Mesenchymal stem cell (in vitro differentiated cells and primary cell): ENCODE results near the gene CEP72.

Source experiments
- DNase-seq: peaks from one replicate; pipeline ENCODE4 v3.0.0-alpha.2; 2013
- H2AFZ ChIP-seq: one replicate; pipeline ENCODE4 v1.6.1; 2013; ENCODE audit warnings: low read depth, mild to moderate bottlenecking, control low read depth, inconsistent platforms, low read length, moderate library complexity
- H2AK5ac ChIP-seq: 2 replicates; pipeline ENCODE4 v1.6.1; 2013; ENCODE audit warnings: low read length, moderate library complexity, mild to moderate bottlenecking, inconsistent platforms; ENCODE audit not compliant: severe bottlenecking
- H2BK120ac ChIP-seq: one replicate; pipeline ENCODE4 v1.6.1; 2013; ENCODE audit warnings: low read depth, mild to moderate bottlenecking, inconsistent platforms, low read length, moderate library complexity
- H2BK12ac ChIP-seq, 2 experiments: one replicate each; pipeline ENCODE4 v1.6.1; 2013; ENCODE audit warnings: inconsistent platforms in 2 of 2, low read length in 2 of 2, mild to moderate bottlenecking in 2 of 2, moderate library complexity in 2 of 2, control low read depth in 1 of 2
- H2BK15ac ChIP-seq: one replicate; pipeline ENCODE4 v1.6.1; 2013; ENCODE audit warnings: mild to moderate bottlenecking, low read depth, inconsistent platforms; ENCODE audit not compliant: poor library complexity, severe bottlenecking
- H2BK5ac ChIP-seq: 2 replicates; pipeline ENCODE4 v1.6.1; 2013; ENCODE audit warnings: low read depth, mild to moderate bottlenecking, low read length, control low read depth, inconsistent platforms; ENCODE audit not compliant: poor library complexity, severe bottlenecking
- H3K14ac ChIP-seq, 2 experiments: one replicate each; pipeline ENCODE4 v1.6.1; 2013; ENCODE audit warnings: inconsistent platforms in 2 of 2, low read length in 2 of 2, control low read depth in 1 of 2, mild to moderate bottlenecking in 1 of 2, moderate library complexity in 1 of 2
- H3K18ac ChIP-seq, 2 experiments: one replicate each; pipeline ENCODE4 v1.6.1; 2013; ENCODE audit warnings: inconsistent platforms in 2 of 2, low read length in 2 of 2, control low read depth in 1 of 2, low read depth in 1 of 2, mild to moderate bottlenecking in 1 of 2
- H3K23ac ChIP-seq, 2 experiments: one replicate each; pipeline ENCODE4 v1.6.1; 2013; ENCODE audit warnings: inconsistent platforms in 2 of 2, low read length in 2 of 2, mild to moderate bottlenecking in 2 of 2, moderate library complexity in 2 of 2, control low read depth in 1 of 2
- H3K27ac ChIP-seq: 2 replicates; pipeline ENCODE4 v1.5.1; 2013; ENCODE audit warnings: mild to moderate bottlenecking, moderate library complexity, low read length, control low read depth, inconsistent platforms; ENCODE audit not compliant: poor library complexity, severe bottlenecking
- H3K27me3 ChIP-seq, 2 experiments: 2 replicates each; pipeline versions ENCODE4 v1.6.1 to v1.7.0; 2013; ENCODE audit warnings: low read length in 2 of 2, mild to moderate bottlenecking in 2 of 2, moderate library complexity in 2 of 2, control low read depth in 1 of 2, inconsistent platforms in 1 of 2; ENCODE audit not compliant: control insufficient read depth in 1 of 2, insufficient read depth in 1 of 2
- H3K36me3 ChIP-seq, 2 experiments: 2 replicates each; pipeline versions ENCODE4 v1.6.1 to v1.7.0; 2013; ENCODE audit warnings: low read length in 2 of 2, control low read depth in 1 of 2, inconsistent platforms in 1 of 2, low read depth in 1 of 2, mild to moderate bottlenecking in 1 of 2; ENCODE audit not compliant: insufficient read depth in 2 of 2, control insufficient read depth in 1 of 2
- H3K4ac ChIP-seq, 2 experiments: one replicate each; pipeline ENCODE4 v1.6.1; 2013; ENCODE audit warnings: inconsistent platforms in 2 of 2, low read length in 2 of 2, mild to moderate bottlenecking in 2 of 2, moderate library complexity in 2 of 2, control low read depth in 1 of 2, low read depth in 1 of 2
- H3K4me1 ChIP-seq: 2 replicates; pipeline ENCODE4 v1.6.1; 2013; ENCODE audit warnings: low read depth, low read length, control low read depth; ENCODE audit not compliant: control insufficient read depth, insufficient read depth
- H3K4me2 ChIP-seq: 2 replicates; pipeline ENCODE4 v1.6.1; 2013; ENCODE audit warnings: low read length, mild to moderate bottlenecking, inconsistent platforms; ENCODE audit not compliant: poor library complexity, severe bottlenecking
- H3K4me3 ChIP-seq, 2 experiments: 2 replicates each; pipeline versions ENCODE4 v1.5.1 to v1.7.0; 2013; ENCODE audit warnings: low read length in 2 of 2, mild to moderate bottlenecking in 2 of 2, control low read depth in 1 of 2, low read depth in 1 of 2; ENCODE audit not compliant: insufficient read depth in 1 of 2
- H3K79me1 ChIP-seq: replicated peaks from 2 replicates; pipeline ENCODE4 v1.6.1; 2013; ENCODE audit warnings: mild to moderate bottlenecking, control low read depth, low read length, inconsistent platforms; ENCODE audit not compliant: poor library complexity, severe bottlenecking
- H3K9ac ChIP-seq: 2 replicates; pipeline ENCODE4 v1.7.0; 2013; ENCODE audit warnings: mild to moderate bottlenecking, low read length, moderate library complexity
- H3K9me3 ChIP-seq: 2 replicates; pipeline ENCODE4 v1.7.0; 2013; ENCODE audit warnings: mild to moderate bottlenecking, low read length; ENCODE audit not compliant: control insufficient read depth
- H4K8ac ChIP-seq: one replicate; pipeline ENCODE4 v1.6.1; 2013; ENCODE audit warnings: inconsistent platforms, mild to moderate bottlenecking, low read length, moderate library complexity
- H4K91ac ChIP-seq: one replicate; pipeline ENCODE4 v1.6.1; 2013; ENCODE audit warnings: mild to moderate bottlenecking, low read length, inconsistent platforms
- WGBS: methylation state at CpG from one replicate; pipeline ENCODE4 v1.1.7; 2013; ENCODE audit warnings: mixed read lengths; 5-methylcytosine and 5-hydroxymethylcytosine counted together

CEP72 gene

GRCh38 chr5:641331-641765 lies 29.2 kb downstream of the CEP72 start:
- no peak overlapping the region for H3K4me2 ChIP-seq
- no peak overlapping the region for H3K14ac ChIP-seq
- peaks cover 21 to 84% of the 10 kb centered on the region in 2 experiments for H3K36me3 ChIP-seq
- H2AK5ac ChIP-seq: no peak overlapping the region
- no peak overlapping the region for H2BK15ac ChIP-seq
- WGBS: 89% methylated on average over 14 of the region's 14 CpGs
- no peak overlapping the region for H3K23ac ChIP-seq
- no peak overlapping the region for H2BK120ac ChIP-seq
- no peak overlapping the region for H3K4me3 ChIP-seq
- no peaks in the 10 kb centered on the region for H3K27me3 ChIP-seq
- peaks cover 8% of the 10 kb centered on the region for H3K79me1 ChIP-seq
- H3K9ac ChIP-seq: no peak overlapping the region
- no peaks in the 10 kb centered on the region for H3K9me3 ChIP-seq
- no peaks in the 10 kb centered on the region for H3K4me1 ChIP-seq
- H3K4ac ChIP-seq: no peak overlapping the region
- H4K91ac ChIP-seq: no peak overlapping the region
- no peak overlapping the region for H2BK5ac ChIP-seq
- no peak overlapping the region for H3K27ac ChIP-seq
- H2BK12ac ChIP-seq: no peak overlapping the region
- no peak overlapping the region for H2AFZ ChIP-seq
- DNase-seq: no peak
- no peak overlapping the region for H4K8ac ChIP-seq
- no peak overlapping the region for H3K18ac ChIP-seq

DNA sequence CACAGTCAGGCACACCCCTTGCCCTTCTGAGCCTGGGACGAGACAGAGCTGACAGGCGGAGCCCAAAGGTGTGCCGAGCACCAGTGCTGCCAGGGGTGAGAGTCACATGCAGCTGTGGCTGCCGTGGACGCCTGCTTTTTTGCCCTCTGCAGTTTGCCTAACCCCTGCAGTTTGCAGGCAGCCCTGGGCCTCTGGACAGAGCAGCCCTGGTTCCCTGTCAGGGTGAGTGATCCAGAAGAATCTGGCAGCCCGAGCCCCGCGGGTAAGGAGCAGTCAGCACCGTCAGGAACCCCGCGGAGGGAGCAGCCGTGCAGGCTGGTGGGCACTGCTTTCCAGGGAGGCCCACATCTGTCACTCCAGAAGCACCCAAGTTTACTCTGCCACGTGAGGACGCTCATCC lies 30.3 kb downstream of the CEP72 start:
- H3K18ac ChIP-seq: no peak overlapping the region
- no peak overlapping the region for H2BK5ac ChIP-seq
- WGBS: 96% methylated on average over 14 of the region's 14 CpGs
- H2BK12ac ChIP-seq: no peak overlapping the region
- H2BK120ac ChIP-seq: no peak overlapping the region
- H3K36me3 ChIP-seq: peaks cover 17 to 86% of the 10 kb centered on the region in 2 experiments
- H2AFZ ChIP-seq: no peak overlapping the region
- no peak overlapping the region for H3K9ac ChIP-seq
- H3K4me2 ChIP-seq: no peak overlapping the region
- peaks cover 19% of the 10 kb centered on the region for H3K79me1 ChIP-seq
- H3K27ac ChIP-seq: no peak overlapping the region
- no peaks in the 10 kb centered on the region for H3K9me3 ChIP-seq
- no peak overlapping the region for H3K23ac ChIP-seq
- H4K8ac ChIP-seq: no peak overlapping the region
- H2AK5ac ChIP-seq: no peak overlapping the region
- peak overlapping the region in 1 of 2 experiments; percentile 11 for H3K4me3 ChIP-seq
- H3K4ac ChIP-seq: no peak overlapping the region
- no peaks in the 10 kb centered on the region for H3K4me1 ChIP-seq
- no peak overlapping the region for H2BK15ac ChIP-seq
- H3K27me3 ChIP-seq: no peaks in the 10 kb centered on the region
- DNase-seq: no peak
- H3K14ac ChIP-seq: no peak overlapping the region
- no peak overlapping the region for H4K91ac ChIP-seq

DNA sequence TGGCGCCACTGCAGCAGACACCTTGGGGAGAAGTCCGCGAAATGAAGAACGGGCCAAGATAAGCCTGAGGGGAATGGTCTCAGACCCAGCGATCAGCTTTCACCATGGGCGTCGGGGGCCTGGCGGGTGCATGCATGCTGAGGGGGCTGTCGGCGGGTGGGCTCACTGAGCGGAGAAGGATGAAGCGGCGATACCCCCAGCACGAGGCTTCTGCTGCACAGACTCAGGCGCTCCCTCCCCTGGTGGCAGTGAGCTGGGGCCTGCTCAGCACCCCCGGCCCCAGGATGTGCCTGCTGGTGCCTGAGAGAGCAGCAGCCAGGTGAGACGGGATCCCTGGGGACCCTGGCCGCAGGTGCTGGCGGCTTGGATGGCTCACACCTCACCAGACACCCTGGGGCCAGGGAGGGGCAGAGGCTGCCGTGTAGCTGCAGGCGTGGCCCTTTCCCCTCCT lies 31.2 kb downstream of the CEP72 start:
- 95% methylated on average over 21 of the region's 21 CpGs for WGBS

DNA sequence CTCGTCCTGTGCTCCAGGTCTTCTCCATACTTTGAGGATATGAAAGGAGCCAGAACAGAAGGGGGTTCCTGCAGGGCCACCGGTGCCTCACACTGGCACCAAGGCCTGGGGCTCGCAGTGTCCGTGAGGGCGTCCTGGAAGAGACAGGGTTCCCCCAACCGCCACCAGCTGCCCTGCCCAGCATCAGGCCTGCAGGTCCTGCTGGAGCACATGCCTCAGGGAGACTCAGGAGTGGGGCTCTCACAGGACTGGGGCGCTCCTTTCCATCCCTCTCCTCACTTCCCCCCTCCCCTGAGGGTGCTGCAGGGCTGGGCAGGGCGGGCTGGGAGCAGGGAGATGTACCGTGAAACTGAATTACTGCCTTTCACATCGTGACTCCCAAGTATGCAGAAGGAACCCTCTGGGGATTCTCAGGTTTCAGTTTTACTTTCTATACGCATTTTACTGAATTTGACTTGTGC lies 31.7 kb downstream of the CEP72 start:
- Histone ChIP-seq H3K9ac (no peak overlapping the region), H3K36me3 (peaks cover 19 to 79% of the 10 kb centered on the region in 2 experiments), H3K9me3 (no peaks in the 10 kb centered on the region), H3K79me1 (peaks cover 19% of the 10 kb centered on the region), H2AFZ (no peak overlapping the region), H3K27me3 (no peaks in the 10 kb centered on the region), H2BK5ac (no peak overlapping the region), H4K91ac (no peak overlapping the region), H3K23ac (no peak overlapping the region), H2AK5ac (no peak overlapping the region), H3K27ac (no peak overlapping the region), H3K4me2 (no peak overlapping the region), H2BK15ac (no peak overlapping the region), H3K4ac (no peak overlapping the region), H2BK120ac (no peak overlapping the region), H3K14ac (no peak overlapping the region), H4K8ac (no peak overlapping the region), H3K4me1 (no peaks in the 10 kb centered on the region), H2BK12ac (no peak overlapping the region), H3K18ac (no peak overlapping the region), H3K4me3 (no peak overlapping the region)
- WGBS: 94% methylated on average over 11 of the region's 11 CpGs
- no peak for DNase-seq

More for the DNA sequence above, 31.2 kb downstream of the CEP72 start:
- no peak overlapping the region for H3K9ac ChIP-seq
- no peak overlapping the region for H2BK15ac ChIP-seq
- DNase-seq: no peak
- no peak overlapping the region for H4K8ac ChIP-seq
- no peak overlapping the region for H2AFZ ChIP-seq
- H3K4me1 ChIP-seq: no peaks in the 10 kb centered on the region
- H3K79me1 ChIP-seq: peaks cover 19% of the 10 kb centered on the region
- H2AK5ac ChIP-seq: no peak overlapping the region
- H3K9me3 ChIP-seq: no peaks in the 10 kb centered on the region
- H3K4me2 ChIP-seq: no peak overlapping the region
- H2BK12ac ChIP-seq: no peak overlapping the region
- H4K91ac ChIP-seq: no peak overlapping the region
- peaks cover 19 to 83% of the 10 kb centered on the region in 2 experiments for H3K36me3 ChIP-seq
- H2BK120ac ChIP-seq: no peak overlapping the region
- H3K4ac ChIP-seq: no peak overlapping the region
- no peak overlapping the region for H3K4me3 ChIP-seq
- H2BK5ac ChIP-seq: no peak overlapping the region
- H3K27me3 ChIP-seq: no peaks in the 10 kb centered on the region
- no peak overlapping the region for H3K27ac ChIP-seq
- no peak overlapping the region for H3K14ac ChIP-seq
- no peak overlapping the region for H3K23ac ChIP-seq
- H3K18ac ChIP-seq: no peak overlapping the region
